ENCODE measurements around the gene KRT12.

The KRT12 gene

GRCh38 chr17:40866838-40867237, at the start of gene KRT12:
Gene KRT12 (minus strand): TSS chr17:40867223. CDS start chr17:40867186, 37 bp downstream.
- H3K4me3 ChIP-seq (ENCODE audit: low read depth, low read length), result no peak within 1 kb of the TSS

GRCh38 chr17:40916366-40916765, 49.3 kb upstream of the KRT12 start:
- no peak overlapping the region for H3K4me3 ChIP-seq (ENCODE audit: low read depth, low read length)

GRCh38 chr17:40915721-40916256, 48.8 kb upstream of the KRT12 start:
- no peak overlapping the region for H3K4me3 ChIP-seq (ENCODE audit: low read depth, low read length)

- no peak overlapping the region for H3K4me3 ChIP-seq (ENCODE audit: low read depth, low read length)
Measured at GRCh38 chr17:40915199-40915661, 48.2 kb upstream of the KRT12 start.

- no peak overlapping the region for H3K4me3 ChIP-seq (ENCODE audit: low read depth, low read length)
Measured at GRCh38 chr17:40914075-40914855, 47.2 kb upstream of the KRT12 start.

- no peak overlapping the region for H3K4me3 ChIP-seq (ENCODE audit: low read depth, low read length)
Measured at GRCh38 chr17:40912486-40913210, 45.6 kb upstream of the KRT12 start.

GRCh38 chr17:40910441-40910841, 43.4 kb upstream of the KRT12 start:
- no peak overlapping the region for H3K4me3 ChIP-seq (ENCODE audit: low read depth, low read length)

GRCh38 chr17:40909755-40910154, 42.7 kb upstream of the KRT12 start:
- H3K4me3 ChIP-seq (ENCODE audit: low read depth, low read length), result no peak overlapping the region

GRCh38 chr17:40909351-40909750, 42.3 kb upstream of the KRT12 start:
- no peak overlapping the region for H3K4me3 ChIP-seq (ENCODE audit: low read depth, low read length)

- no peak overlapping the region for H3K4me3 ChIP-seq (ENCODE audit: low read depth, low read length)
Measured at GRCh38 chr17:40906613-40907012, 39.6 kb upstream of the KRT12 start.

- no peak overlapping the region for H3K4me3 ChIP-seq (ENCODE audit: low read depth, low read length)
Measured at GRCh38 chr17:40905370-40905769, 38.3 kb upstream of the KRT12 start.

- no peak overlapping the region for H3K4me3 ChIP-seq (ENCODE audit: low read depth, low read length)
Measured at GRCh38 chr17:40903129-40903847, 36.3 kb upstream of the KRT12 start.

- H3K4me3 ChIP-seq (ENCODE audit: low read depth, low read length), result no peak overlapping the region
Measured at GRCh38 chr17:40902498-40902897, 35.5 kb upstream of the KRT12 start.

- H3K4me3 ChIP-seq (ENCODE audit: low read depth, low read length), result no peak overlapping the region
Measured at GRCh38 chr17:40901981-40902474, 35.0 kb upstream of the KRT12 start.

- H3K4me3 ChIP-seq (ENCODE audit: low read depth, low read length), result no peak overlapping the region
Measured at GRCh38 chr17:40900809-40901356, 33.9 kb upstream of the KRT12 start.

GRCh38 chr17:40896916-40897455, 30.0 kb upstream of the KRT12 start:
- H3K4me3 ChIP-seq (ENCODE audit: low read depth, low read length), result no peak overlapping the region

- no peak overlapping the region for H3K4me3 ChIP-seq (ENCODE audit: low read depth, low read length)
Measured at GRCh38 chr17:40895106-40895730, 28.2 kb upstream of the KRT12 start.

- H3K4me3 ChIP-seq (ENCODE audit: low read depth, low read length), result no peak overlapping the region
Measured at GRCh38 chr17:40888196-40888720, 21.2 kb upstream of the KRT12 start.

GRCh38 chr17:40886090-40886489, 19.1 kb upstream of the KRT12 start:
- no peak overlapping the region for H3K4me3 ChIP-seq (ENCODE audit: low read depth, low read length)

Data from iPS-11a (cell line).